Activated CD8-positive, alpha-beta memory T cell treated with anti-CD3 and anti-CD28 coated beads for 48 hours (primary cell): ENCODE data around the gene ZC3H4.
"Not testable (repeated sequence)": the region's sequence is repeated elsewhere in the genome, so short reads cannot be mapped to it uniquely, and the experiment has no call there.

Experiments used
- DNase-seq, 3 experiments: peaks; one replicate each; pipeline ENCODE4 v3.0.0-alpha.2; 2020; ENCODE audit warnings: low read depth in 2 of 3, low spot score in 2 of 3

The ZC3H4 gene

GRCh38 chr19:47086280-47086679, 27.3 kb downstream of the ZC3H4 start:
- DNase-seq = no peak

GRCh38 chr19:47084879-47085439, 28.6 kb downstream of the ZC3H4 start:
- DNase-seq = no peak

- no peak for DNase-seq
Observed at GRCh38 chr19:47082493-47082892, 31.1 kb downstream of the ZC3H4 start.

GRCh38 chr19:47081095-47081494, 32.5 kb downstream of the ZC3H4 start:
- DNase-seq = no peak

GRCh38 chr19:47078351-47078750, 35.2 kb downstream of the ZC3H4 start:
- DNase-seq = not testable (repeated sequence)

- DNase-seq = no peak
Observed at GRCh38 chr19:47075941-47076340, 37.6 kb downstream of the ZC3H4 start.

- DNase-seq = no peak
Observed at GRCh38 chr19:47075179-47075810, 38.3 kb downstream of the ZC3H4 start.

DNA sequence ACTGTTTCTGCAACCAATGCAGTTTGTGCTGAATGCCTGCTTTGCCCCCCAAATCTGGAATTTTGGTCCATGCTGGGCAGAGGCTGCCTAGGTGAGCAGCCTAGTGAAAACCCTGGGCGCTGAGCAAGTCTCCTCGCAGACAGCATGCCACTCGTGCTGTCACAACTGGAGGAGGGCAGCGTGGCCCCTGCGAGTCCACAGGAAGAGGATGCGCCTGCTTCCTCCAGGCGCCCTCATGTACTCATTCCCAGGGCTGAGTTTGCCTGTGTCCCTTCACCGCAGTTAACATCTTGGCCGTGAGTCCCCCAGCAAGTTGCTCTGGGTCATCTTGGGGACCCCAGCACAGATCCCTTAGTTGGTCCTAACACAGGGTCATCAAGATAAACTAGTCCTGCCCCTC, 39.0 kb downstream of the ZC3H4 start:
- no peak for DNase-seq

DNA sequence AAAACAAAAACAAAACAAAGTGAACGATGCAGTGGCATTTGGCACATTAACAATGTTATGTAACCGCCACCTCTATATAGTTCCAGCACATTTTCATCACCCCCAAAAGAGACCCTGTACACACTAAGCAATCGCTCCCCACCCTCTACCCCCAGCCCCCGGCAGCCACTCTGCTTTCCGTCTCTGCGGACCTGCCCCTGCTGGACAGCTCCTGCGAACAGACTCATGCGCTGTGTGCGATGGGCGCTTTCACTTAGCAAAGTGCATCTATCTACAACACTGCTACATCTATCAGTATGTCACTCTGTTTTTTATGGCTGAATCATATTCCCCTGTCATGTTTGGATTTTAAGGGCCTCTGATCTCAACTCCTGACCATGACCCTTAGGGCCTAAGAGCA, 40.0 kb downstream of the ZC3H4 start:
- DNase-seq = no peak

DNA sequence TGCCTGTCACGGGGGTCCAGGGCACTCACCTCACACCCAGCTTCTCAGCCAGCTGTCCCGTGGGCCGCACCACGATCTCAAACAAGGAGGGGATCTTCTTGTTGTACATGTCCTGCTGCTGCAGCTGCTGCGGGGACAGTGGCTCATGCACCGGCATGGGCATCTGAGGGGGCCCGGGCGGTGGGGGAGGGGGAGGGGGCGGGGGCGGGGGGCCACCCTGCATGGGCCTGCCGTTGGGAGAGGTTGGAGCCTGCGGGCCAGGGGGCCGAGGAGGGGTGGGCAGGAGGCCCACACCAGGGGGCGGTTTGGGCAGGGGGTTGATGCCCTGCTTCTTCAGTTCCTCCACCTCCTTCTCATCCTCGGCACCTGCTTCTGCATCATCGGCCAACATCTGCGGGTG, 41.3 kb downstream of the ZC3H4 start:
- DNase-seq = no peak

DNA sequence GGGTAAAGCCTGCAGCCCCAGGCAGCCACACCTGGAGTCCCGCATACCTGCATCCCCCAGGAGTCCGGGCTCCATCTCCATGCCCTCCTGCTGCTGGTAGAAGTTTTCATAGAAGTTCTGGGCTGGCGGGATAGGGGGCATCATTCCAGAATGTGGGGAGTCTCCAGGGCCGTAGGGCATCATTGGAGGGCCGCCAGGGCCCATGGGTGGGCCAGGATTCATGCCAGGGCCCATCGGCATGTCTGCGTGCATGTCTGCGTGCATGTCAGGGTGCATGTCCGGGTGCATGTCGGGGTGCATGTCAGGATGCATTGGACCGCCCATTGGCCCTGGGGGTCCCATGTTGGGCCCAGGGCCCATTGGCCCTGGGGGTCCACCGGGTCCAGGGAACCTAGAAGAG, 41.8 kb downstream of the ZC3H4 start:
- no peak for DNase-seq

DNA sequence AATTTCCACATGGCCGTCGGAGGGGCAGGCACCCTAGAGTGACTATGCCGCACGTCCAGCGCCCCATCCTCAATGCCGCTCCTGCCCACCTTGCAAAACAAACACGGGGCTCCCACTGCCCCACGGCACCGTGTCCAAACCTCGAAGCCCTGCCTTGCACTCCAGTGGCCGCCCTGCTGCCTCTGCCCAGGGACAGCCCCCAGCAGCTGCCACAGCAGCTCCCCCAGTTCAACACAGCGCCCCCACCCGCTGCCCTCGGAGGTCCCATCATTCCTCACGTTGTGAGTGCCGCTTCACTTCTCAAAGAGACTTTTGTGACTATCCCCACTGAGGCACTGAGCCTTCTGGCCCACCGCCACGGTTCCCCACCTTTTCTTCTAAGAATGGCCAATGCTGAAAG, 42.8 kb downstream of the ZC3H4 start:
- DNase-seq = no peak

DNA sequence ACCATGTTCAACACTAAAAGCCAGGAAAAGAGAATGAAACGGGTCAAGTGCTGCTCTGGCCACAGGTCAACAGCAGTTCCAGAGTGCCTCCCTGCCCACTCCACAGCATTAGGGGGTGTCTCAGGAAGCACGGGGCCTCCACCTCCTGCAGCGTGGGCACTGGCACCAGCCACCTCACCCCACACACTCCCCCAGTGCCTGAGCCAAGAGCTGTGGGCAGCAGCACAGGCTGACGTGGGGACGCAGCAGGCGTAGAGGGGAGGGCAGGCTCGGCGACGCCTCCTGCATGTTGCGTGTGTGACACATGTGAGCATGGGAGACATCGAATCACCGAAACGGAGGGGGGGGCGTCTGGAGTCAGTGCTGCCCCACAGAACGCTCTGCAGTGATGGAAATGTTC, 43.8 kb downstream of the ZC3H4 start:
- no peak for DNase-seq

DNA sequence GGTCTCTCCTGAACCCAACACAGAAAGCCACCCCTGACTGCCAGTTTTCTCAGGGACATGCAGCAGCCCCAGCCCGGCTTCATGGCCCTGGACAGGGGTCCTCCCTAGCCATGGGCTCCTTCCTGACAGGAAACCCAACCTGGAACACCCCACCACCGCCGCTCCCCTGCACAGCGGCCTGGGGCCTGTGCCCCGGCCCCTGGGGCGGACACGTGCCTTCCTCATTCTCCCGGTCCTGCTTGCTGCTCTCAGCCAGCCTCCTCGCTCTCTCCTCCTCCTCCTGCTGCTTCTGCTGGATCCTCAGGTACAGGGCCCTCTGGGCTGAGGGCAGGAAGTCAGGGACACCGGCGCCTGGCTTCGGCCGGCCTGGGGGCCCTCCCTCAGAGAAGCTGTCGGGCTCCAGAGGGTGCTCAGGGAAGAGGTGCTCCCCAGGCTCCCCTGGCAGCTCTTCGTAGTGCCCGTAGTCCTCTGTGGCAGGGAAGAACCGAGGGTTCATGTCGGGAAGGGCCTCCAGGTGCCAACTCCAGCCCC, 44.6 kb downstream of the ZC3H4 start:
- no peak for DNase-seq

DNA sequence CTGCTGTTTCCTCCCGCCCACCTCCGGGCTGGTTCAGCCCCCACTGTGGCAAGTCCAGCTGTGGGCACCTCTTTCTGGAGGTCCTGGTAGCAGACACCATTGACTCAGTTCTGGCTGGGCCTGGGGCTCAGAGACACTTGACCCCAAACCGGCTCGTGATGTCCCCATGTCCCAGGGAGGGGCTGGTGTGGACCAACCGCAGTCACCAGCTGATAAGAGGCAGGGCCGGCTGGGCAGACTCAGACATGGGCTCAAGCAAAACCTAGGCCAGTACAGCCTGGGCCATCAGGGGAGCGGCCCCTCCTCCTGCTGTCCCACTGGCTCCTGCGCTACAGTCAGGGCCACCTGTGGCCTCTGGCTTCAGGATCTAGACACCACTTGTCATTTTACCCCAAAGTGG, 45.3 kb downstream of the ZC3H4 start:
- DNase-seq = no peak

- no peak for DNase-seq
Observed at GRCh38 chr19:47067215-47067847, 46.2 kb downstream of the ZC3H4 start.

DNA sequence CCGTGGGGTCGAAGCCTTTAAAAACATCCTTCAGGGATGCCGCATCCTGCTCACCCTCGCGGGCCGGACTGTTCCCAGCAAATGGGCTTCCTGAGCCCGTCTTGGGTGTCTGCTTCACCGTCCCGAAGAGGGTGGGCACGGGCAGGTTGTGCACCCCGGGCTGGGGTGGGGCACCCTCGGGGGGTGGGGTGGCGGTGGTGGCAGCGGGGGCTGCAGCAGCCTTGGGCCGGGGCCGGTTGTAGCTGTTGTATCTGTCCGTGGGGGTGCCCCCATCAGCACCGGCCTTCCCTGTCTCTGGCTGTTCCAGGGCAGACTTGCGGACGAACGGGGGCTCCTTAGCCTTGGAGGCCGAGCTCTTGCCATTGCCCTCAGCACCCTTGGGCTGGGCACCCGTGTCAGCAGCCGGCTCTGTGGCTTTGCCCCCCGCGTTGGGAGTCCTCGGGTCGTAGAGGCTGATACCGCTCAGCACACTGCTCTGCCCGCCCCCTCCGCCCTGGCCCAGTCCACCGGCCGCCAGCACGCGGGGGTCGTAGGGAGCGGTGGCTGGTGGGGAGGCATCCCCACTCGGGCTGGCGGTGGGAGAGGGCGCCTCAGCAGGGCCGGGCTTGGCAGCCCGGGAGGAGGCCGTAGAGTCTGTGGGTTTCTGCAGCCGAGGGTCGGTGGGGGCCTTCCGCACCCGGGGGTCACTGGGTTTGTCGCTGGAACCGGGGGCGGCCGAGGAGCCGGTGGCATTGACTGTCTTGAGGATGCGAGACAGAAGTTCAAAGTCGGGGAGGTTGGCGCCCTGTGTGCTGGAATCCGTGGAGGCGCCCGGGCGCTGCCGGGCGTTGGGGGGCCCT, 47.0 kb downstream of the ZC3H4 start:
- DNase-seq = no peak

DNA sequence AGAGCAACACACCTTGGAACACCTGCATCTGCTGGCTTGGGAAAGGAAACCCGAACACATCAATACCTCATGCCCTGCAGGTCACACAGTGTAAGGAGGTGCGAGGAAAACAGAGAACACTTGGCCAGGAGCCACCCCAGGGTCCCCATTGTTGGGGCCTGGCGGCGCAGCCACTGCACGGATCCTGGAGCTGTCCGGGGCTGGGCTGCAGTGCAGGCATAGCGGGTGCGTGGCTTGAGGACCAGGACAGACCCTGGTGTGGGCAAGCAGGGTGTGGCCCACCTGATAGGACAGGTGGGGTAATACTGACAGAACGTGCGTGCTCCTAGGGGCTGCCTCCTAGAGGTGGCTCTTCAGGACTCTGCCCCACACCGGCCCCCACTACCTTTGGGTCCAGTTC, 48.3 kb downstream of the ZC3H4 start:
- no peak for DNase-seq

GRCh38 chr19:47063874-47064273, 49.7 kb downstream of the ZC3H4 start:
- no peak for DNase-seq

DNA sequence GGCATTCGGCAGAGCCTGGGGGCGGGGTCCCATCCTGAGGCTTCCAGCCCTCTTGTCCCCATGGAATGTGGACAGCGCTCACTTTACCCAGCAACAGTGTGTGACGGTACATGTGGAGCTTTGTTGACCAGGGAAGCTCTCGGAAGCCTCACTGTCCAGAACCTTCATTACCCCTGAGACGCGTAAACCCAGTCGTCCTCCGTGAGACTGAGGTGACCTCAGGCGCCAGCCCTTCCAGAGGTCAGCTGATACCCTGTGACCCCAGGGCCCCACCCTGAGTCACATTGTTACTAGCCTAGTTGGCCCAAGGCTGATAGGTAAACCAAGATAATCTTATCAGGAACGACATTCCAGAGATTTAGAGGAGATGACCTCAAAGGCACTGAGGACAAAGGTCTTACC, 55.0 kb downstream of the ZC3H4 start:
- no peak for DNase-seq

GRCh38 chr19:47057328-47057727, 56.2 kb downstream of the ZC3H4 start:
- DNase-seq = no peak

- no peak for DNase-seq
Observed at GRCh38 chr19:47056411-47056810, 57.2 kb downstream of the ZC3H4 start.
